H1 (cell line): Measurements from ENCODE around the gene RTN4RL1. TPM values are rescaled to one million over a fixed set of nuclear protein-coding genes. Genes with fewer than 3 reads are reported as not detected.

Experiments used
- BRCA1 ChIP-seq: IDR thresholded peaks from 2 replicates; pipeline ENCODE4 v1.6.1; 2012; ENCODE audit warnings: low read depth, low read length, improper control_type of control experiment
- CHD7 ChIP-seq: fragments of 300-600 bp; sonication (generic); IDR thresholded peaks from 2 replicates; pipeline ENCODE4 v1.7.1; 2012; ENCODE audit warnings: low read length, moderate library complexity, mild to moderate bottlenecking, inconsistent platforms; ENCODE audit not compliant: insufficient replicate concordance
- CTBP2 ChIP-seq: IDR thresholded peaks from 2 replicates; pipeline ENCODE4 v1.7.0; 2011; ENCODE audit warnings: borderline replicate concordance, mild to moderate bottlenecking, moderate library complexity, mixed read lengths, low read length; ENCODE audit not compliant: insufficient read depth, insufficient read length
- EP300 ChIP-seq, 2 experiments: IDR thresholded peaks; 1 replicate in 1 of 2; 2 replicates in 1 of 2; pipeline ENCODE4 v1.6.1; 2011 to 2012; ENCODE audit warnings: low read depth in 2 of 2, low read length in 2 of 2, mild to moderate bottlenecking in 2 of 2, borderline replicate concordance in 1 of 2, inconsistent platforms in 1 of 2, moderate library complexity in 1 of 2
- EZH2 ChIP-seq: fragments of 200-600 bp; sonication (generic); IDR thresholded peaks from 2 replicates; pipeline ENCODE4 v1.7.1; 2012; ENCODE audit warnings: low read depth, mild to moderate bottlenecking, moderate library complexity, low read length, inconsistent platforms; ENCODE audit not compliant: severe bottlenecking
- HDAC6 ChIP-seq: IDR thresholded peaks from one replicate; pipeline ENCODE4 v1.7.1; 2012; ENCODE audit warnings: low read depth, mild to moderate bottlenecking, inconsistent platforms, low read length, moderate library complexity
- MAX ChIP-seq: IDR thresholded peaks from 2 replicates; pipeline ENCODE4 v1.6.1; 2012; ENCODE audit warnings: inconsistent platforms
- NRF1 ChIP-seq: IDR thresholded peaks from 2 replicates; pipeline ENCODE4 v1.6.1; 2011; ENCODE audit warnings: mild to moderate bottlenecking, low read depth, low read length, improper control_type of control experiment
- SRF ChIP-seq: IDR thresholded peaks from 2 replicates; pipeline ENCODE4 v1.6.1; 2011; ENCODE audit warnings: mild to moderate bottlenecking, low read depth, low read length, moderate library complexity
- SUZ12 ChIP-seq: fragments of 200-600 bp; sonication (generic); IDR thresholded peaks from 2 replicates; pipeline ENCODE4 v1.6.1; 2012; ENCODE audit warnings: mild to moderate bottlenecking, inconsistent platforms, low read length, moderate library complexity, mixed read lengths
- polyA plus RNA-seq, 7 experiments: library from polyadenylated mRNA; depleted of rRNA in 3 of 7; stranded (reverse) in 5 of 7; unstranded in 2 of 7; fragments of >200 nt in 5 of 7; fragments of 200-250 nt in 2 of 7; gene quantifications; 1 replicate in 5 of 7; 2 replicates in 1 of 7; 4 replicates in 1 of 7; pipeline versions ENCODE4 v1.2.1 to v1.2.3, GENCODE V29; 2011 to 2013; ENCODE audit warnings: missing spikeins in 2 of 7, mixed read lengths in 2 of 7
- total RNA-seq: library from RNA; stranded (reverse); fragmentation: NEBNext Ultra II Directional; extraction: Animal tissue kit (Norgen Biotek cat#: 25700); gene quantifications from 2 replicates; pipeline ENCODE4 v1.2.1, GENCODE V29; 2021

Gene RTN4RL1
- total and polyA plus RNA-seq, 2 of the 8 experiments (the other 6 are each of a cell fraction or from before 2014, with no cell fraction given), result 0.09 TPM; not detected in 1

- TF ChIP-seq CHD7 (no peak), MAX (no peak), BRCA1 (no peak), EZH2 (no peak), SRF (no peak), NRF1 (no peak), CTBP2 (no peak), EP300 (IDR thresholded peaks at IDR 0.05; ENCODE audit: borderline replicate concordance in 1 of 2, low read depth in 2 of 2, low read length in 2 of 2) (no peak), HDAC6 (no peak), SUZ12 (no peak)
These were observed 126.8 kb downstream of the RTN4RL1 start (continued) for GRCh38 chr17:1898332-1898731.
